CD1c-positive myeloid dendritic cell (primary cell): Measurements from ENCODE around the gene SLC66A3.
A peak's percentile ranks its signal among the peaks of the same experiment; 100 is the strongest.
"Not testable (repeated sequence)": the region's sequence is repeated elsewhere in the genome, so short reads cannot be mapped to it uniquely, and the experiment has no call there.

ENCODE experiments used
- DNase-seq: peaks from one replicate; pipeline ENCODE4 v3.0.0-alpha.2; 2016; ENCODE audit errors: extremely low spot score

SLC66A3 gene

GRCh38 chr2:11163439-11164317, 8.4 kb downstream of the SLC66A3 start:
- no peak for DNase-seq

- DNase-seq: not testable (repeated sequence)
Measured at GRCh38 chr2:11165046-11165445, 9.8 kb downstream of the SLC66A3 start.

GRCh38 chr2:11166476-11166875, 11.2 kb downstream of the SLC66A3 start:
- DNase-seq: no peak

GRCh38 chr2:11168488-11168887, 13.2 kb downstream of the SLC66A3 start:
- no peak for DNase-seq

- DNase-seq: no peak
Measured at GRCh38 chr2:11169333-11169732, 14.1 kb downstream of the SLC66A3 start.

GRCh38 chr2:11174222-11174621, 19.0 kb downstream of the SLC66A3 start:
- no peak for DNase-seq

- peak; percentile 55 for DNase-seq
Measured at GRCh38 chr2:11175293-11175795, 20.1 kb downstream of the SLC66A3 start.

- no peak for DNase-seq
Measured at GRCh38 chr2:11177871-11178690, 22.8 kb downstream of the SLC66A3 start.

GRCh38 chr2:11179196-11179595, 23.9 kb downstream of the SLC66A3 start:
- no peak for DNase-seq

GRCh38 chr2:11179899-11180298, 24.6 kb downstream of the SLC66A3 start:
- DNase-seq: no peak

- no peak for DNase-seq
Measured at GRCh38 chr2:11180653-11181052, 25.4 kb downstream of the SLC66A3 start.

GRCh38 chr2:11182951-11183350, 27.7 kb downstream of the SLC66A3 start:
- no peak for DNase-seq

- DNase-seq: no peak
Measured at GRCh38 chr2:11186145-11186544, 30.9 kb downstream of the SLC66A3 start.

GRCh38 chr2:11187083-11187619, 31.9 kb downstream of the SLC66A3 start:
- peak; percentile 65 for DNase-seq

- DNase-seq: peak; percentile 65
Measured at GRCh38 chr2:11187731-11188130, 32.5 kb downstream of the SLC66A3 start.

GRCh38 chr2:11196246-11196645, 41.0 kb downstream of the SLC66A3 start:
- DNase-seq: no peak

GRCh38 chr2:11200651-11201050, 45.4 kb downstream of the SLC66A3 start:
- DNase-seq: no peak

- no peak for DNase-seq
Measured at GRCh38 chr2:11201969-11202368, 46.7 kb downstream of the SLC66A3 start.

GRCh38 chr2:11203480-11203879, 48.2 kb downstream of the SLC66A3 start:
- DNase-seq: peak; percentile 87

GRCh38 chr2:11208083-11208482, 52.8 kb downstream of the SLC66A3 start:
- no peak for DNase-seq

GRCh38 chr2:11212645-11213044, 57.4 kb downstream of the SLC66A3 start:
- DNase-seq: no peak

- DNase-seq: no peak
Measured at GRCh38 chr2:11213090-11213638, 57.9 kb downstream of the SLC66A3 start.
